HepG2 (cell line): Measurements from ENCODE around the gene FAM3A. TPM values are rescaled to one million over a fixed set of nuclear protein-coding genes. Genes with fewer than 3 reads are reported as not detected.

ENCODE experiments used
- ARID4A ChIP-seq: sonication (generic); formaldehyde crosslinking; IDR thresholded peaks from 2 replicates; pipeline ENCODE4 v1.5.0; 2020; ENCODE audit warnings: mild to moderate bottlenecking, missing genetic modification reagents, borderline replicate concordance
- BORCS8-MEF2B ChIP-seq: sonication (generic); formaldehyde crosslinking; IDR thresholded peaks from 2 replicates; pipeline ENCODE4 v1.8.0; 2022; ENCODE audit warnings: mild to moderate bottlenecking, missing genetic modification reagents
- CTCF ChIP-seq: sonication (generic); formaldehyde crosslinking; IDR thresholded peaks from 2 replicates; pipeline ENCODE4 v1.5.0; 2020; ENCODE audit warnings: mild to moderate bottlenecking, missing genetic modification reagents, moderate library complexity
- FOXA3 ChIP-seq: IDR thresholded peaks from 2 replicates; pipeline ENCODE4 v1.6.1; 2016; ENCODE audit warnings: missing genetic modification reagents, missing compliant biosample characterization
- HMGXB4 ChIP-seq, 2 experiments: sonication (generic) in 1 of 2; formaldehyde crosslinking in 1 of 2; IDR thresholded peaks; 2 replicates each; pipeline versions ENCODE4 v1.4.0 to v1.6.1; 2018 to 2020; ENCODE audit warnings: missing genetic modification reagents in 2 of 2, borderline replicate concordance in 1 of 2, low read depth in 1 of 2, mild to moderate bottlenecking in 1 of 2, missing biosample characterization in 1 of 2
- HNF1B ChIP-seq: sonication (generic); formaldehyde crosslinking; IDR thresholded peaks from 2 replicates; pipeline ENCODE4 v1.5.1; 2020; ENCODE audit warnings: mild to moderate bottlenecking, moderate library complexity, missing genetic modification reagents
- KDM5B ChIP-seq: sonication (generic); formaldehyde crosslinking; IDR thresholded peaks from 2 replicates; pipeline ENCODE4 v1.4.0; 2020; ENCODE audit warnings: missing genetic modification reagents, mild to moderate bottlenecking, borderline replicate concordance
- PATZ1 ChIP-seq: sonication (generic); formaldehyde crosslinking; IDR thresholded peaks from 2 replicates; pipeline ENCODE4 v1.4.0; 2020; ENCODE audit warnings: missing genetic modification reagents
- PITX1 ChIP-seq: sonication (generic); formaldehyde crosslinking; IDR thresholded peaks from 2 replicates; pipeline ENCODE4 v1.5.1; 2020; ENCODE audit warnings: mild to moderate bottlenecking, missing genetic modification reagents
- SOX6 ChIP-seq, 2 experiments: fragments of 450-650 bp in 1 of 2; sonication (generic) in 1 of 2; formaldehyde crosslinking in 1 of 2; IDR thresholded peaks; 2 replicates each; pipeline versions ENCODE4 v1.4.0 to v1.6.1; 2017 to 2020; ENCODE audit warnings: antibody characterized with exemption in 1 of 2, mild to moderate bottlenecking in 1 of 2, missing genetic modification reagents in 1 of 2
- SSRP1 ChIP-seq: IDR thresholded peaks from 2 replicates; pipeline ENCODE4 v1.6.1; 2016; ENCODE audit warnings: control low read depth
- TEAD2 ChIP-seq: sonication (generic); formaldehyde crosslinking; IDR thresholded peaks from 2 replicates; pipeline ENCODE4 v1.9.0; 2021; ENCODE audit warnings: missing genetic modification reagents
- ZFX ChIP-seq: sonication (generic); formaldehyde crosslinking; IDR thresholded peaks from 2 replicates; pipeline ENCODE4 v1.4.0; 2020; ENCODE audit warnings: mild to moderate bottlenecking, low read depth, missing genetic modification reagents, moderate library complexity
- ZNF605 ChIP-seq: sonication (generic); formaldehyde crosslinking; IDR thresholded peaks from 2 replicates; pipeline ENCODE4 v1.8.0; 2022; ENCODE audit warnings: mild to moderate bottlenecking, missing genetic modification reagents
- ZNF674 ChIP-seq: sonication (generic); formaldehyde crosslinking; IDR thresholded peaks from 2 replicates; pipeline ENCODE4 v1.5.0; 2020; ENCODE audit warnings: low read depth, mild to moderate bottlenecking, missing genetic modification reagents
- polyA plus RNA-seq, 8 experiments: library from polyadenylated mRNA; depleted of rRNA in 3 of 8; stranded (reverse) in 7 of 8; unstranded in 1 of 8; fragments of >200 nt; fragmentation: Illumina TruSeq in 4 of 8; extraction: Trizol in 4 of 8; gene quantifications; 2 replicates each; pipeline versions ENCODE4 v1.2.1 to v1.2.3, GENCODE V29; 2011 to 2016; ENCODE audit warnings: low read depth in 4 of 8, missing spikeins in 1 of 8, mixed read lengths in 1 of 8; ENCODE audit not compliant: insufficient read depth in 1 of 8
- total RNA-seq, 5 experiments: library from RNA; depleted of rRNA; stranded (reverse); fragments of >200 nt; fragmentation: Illumina TruSeq; extraction: Trizol; gene quantifications; 2 replicates each; pipeline ENCODE4 v1.2.3, GENCODE V29; 2016; ENCODE audit warnings: low read depth in 1 of 5

Gene FAM3A
- total and polyA plus RNA-seq, 2 of the 13 experiments (the other 11 are each of a cell fraction or from before 2014, with no cell fraction given): 11.2 to 22.7 TPM

- TF ChIP-seq PATZ1 (CRISPR knock-in tag) (0 out of 2 replicates have a peak, but pooled peaks have one; percentile 16), SSRP1 (peak; percentile 33; the same call in 1 of the 2 replicates), ZNF674 (no peak), ARID4A (CRISPR knock-in tag) (no peak; the same call in 1 of the 2 replicates), CTCF (CRISPR knock-in tag) (peak; percentile 68), FOXA3 (CRISPR knock-in tag) (no peak), SOX6 (IDR thresholded peaks at IDR 0.05) (no peak), SOX6 (CRISPR knock-in tag; IDR thresholded peaks at IDR 0.05) (peak; percentile 27; the same call in 1 of the 2 replicates), BORCS8-MEF2B (CRISPR knock-in tag) (no peak), KDM5B (CRISPR knock-in tag) (0 out of 2 replicates have a peak, but pooled peaks have one; percentile 25), TEAD2 (CRISPR knock-in tag) (no peak), PITX1 (CRISPR knock-in tag) (peak; percentile 15; the same call in 1 of the 2 replicates), HMGXB4 (CRISPR knock-in tag; IDR thresholded peaks at IDR 0.05; ENCODE audit: borderline replicate concordance in 1 of 2, low read depth in 1 of 2) (peak; percentile 20 to 39; a peak in 1 of 4 replicates), ZNF605 (CRISPR knock-in tag) (0 out of 2 replicates have a peak, but pooled peaks have one; percentile 27), ZFX (CRISPR knock-in tag) (0 out of 2 replicates have a peak, but pooled peaks have one; percentile 42), HNF1B (CRISPR knock-in tag) (peak; percentile 61; the same call in 1 of the 2 replicates)
Measured at GRCh38 chrX:154526901-154527675, 11.1 kb upstream of the FAM3A start (continued).
